Measurements from ENCODE around the gene ZNF524.

DNA sequence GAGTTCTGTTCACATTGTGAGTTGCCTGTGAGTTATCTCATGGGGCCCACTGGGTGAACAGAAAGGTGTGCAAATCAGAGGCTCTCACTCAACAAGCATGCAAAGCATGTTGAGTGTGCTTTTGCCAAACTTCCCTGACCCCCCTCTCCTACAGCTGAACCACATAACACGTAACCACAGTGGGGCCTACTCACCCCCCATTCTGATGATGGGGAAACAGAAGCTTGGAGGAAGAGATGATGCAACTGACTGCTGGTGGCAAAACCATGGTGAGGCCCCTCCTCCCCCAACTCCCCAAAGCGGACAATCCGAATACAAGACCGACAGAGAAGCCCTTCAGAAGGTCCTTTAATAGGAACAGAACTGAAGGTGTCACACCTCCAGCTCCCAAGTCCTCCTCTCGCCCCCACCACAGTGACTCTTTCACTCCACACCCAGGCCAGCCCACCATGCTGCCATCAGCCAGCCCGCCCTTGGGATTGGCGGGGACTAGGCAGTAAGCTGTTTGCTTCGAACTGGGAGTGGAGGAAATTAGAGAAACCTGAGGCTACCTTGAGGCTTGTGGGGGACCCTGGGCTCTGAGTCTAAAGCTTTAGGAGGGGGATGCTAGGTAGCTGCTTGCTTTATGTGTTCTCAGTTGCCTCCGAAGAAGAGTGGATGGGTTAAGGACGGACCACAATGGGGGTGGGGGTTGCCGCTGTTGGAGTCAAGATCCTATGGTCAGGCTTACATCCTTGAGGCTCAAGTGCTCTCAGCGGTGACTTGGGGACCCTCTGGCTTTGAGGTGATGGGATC is 20.5 kb downstream of the ZNF524 start:
- TF ChIP-seq, protein P1, sequence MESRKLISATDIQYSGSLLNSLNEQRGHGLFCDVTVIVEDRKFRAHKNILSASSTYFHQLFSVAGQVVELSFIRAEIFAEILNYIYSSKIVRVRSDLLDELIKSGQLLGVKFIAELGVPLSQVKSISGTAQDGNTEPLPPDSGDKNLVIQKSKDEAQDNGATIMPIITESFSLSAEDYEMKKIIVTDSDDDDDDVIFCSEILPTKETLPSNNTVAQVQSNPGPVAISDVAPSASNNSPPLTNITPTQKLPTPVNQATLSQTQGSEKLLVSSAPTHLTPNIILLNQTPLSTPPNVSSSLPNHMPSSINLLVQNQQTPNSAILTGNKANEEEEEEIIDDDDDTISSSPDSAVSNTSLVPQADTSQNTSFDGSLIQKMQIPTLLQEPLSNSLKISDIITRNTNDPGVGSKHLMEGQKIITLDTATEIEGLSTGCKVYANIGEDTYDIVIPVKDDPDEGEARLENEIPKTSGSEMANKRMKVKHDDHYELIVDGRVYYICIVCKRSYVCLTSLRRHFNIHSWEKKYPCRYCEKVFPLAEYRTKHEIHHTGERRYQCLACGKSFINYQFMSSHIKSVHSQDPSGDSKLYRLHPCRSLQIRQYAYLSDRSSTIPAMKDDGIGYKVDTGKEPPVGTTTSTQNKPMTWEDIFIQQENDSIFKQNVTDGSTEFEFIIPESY (IDR thresholded peaks at IDR 0.05; ENCODE audit: borderline replicate concordance, low read depth) = no peak
- TF ChIP-seq EZH2phosphoT487 (IDR thresholded peaks at IDR 0.05; ENCODE audit: borderline replicate concordance, low read depth) = no peak
- no peak for TF ChIP-seq EP300 (IDR thresholded peaks at IDR 0.05; ENCODE audit: borderline replicate concordance in 1 of 2, low read depth in 1 of 2, low read length in 1 of 2)
- TF ChIP-seq, protein P2, sequence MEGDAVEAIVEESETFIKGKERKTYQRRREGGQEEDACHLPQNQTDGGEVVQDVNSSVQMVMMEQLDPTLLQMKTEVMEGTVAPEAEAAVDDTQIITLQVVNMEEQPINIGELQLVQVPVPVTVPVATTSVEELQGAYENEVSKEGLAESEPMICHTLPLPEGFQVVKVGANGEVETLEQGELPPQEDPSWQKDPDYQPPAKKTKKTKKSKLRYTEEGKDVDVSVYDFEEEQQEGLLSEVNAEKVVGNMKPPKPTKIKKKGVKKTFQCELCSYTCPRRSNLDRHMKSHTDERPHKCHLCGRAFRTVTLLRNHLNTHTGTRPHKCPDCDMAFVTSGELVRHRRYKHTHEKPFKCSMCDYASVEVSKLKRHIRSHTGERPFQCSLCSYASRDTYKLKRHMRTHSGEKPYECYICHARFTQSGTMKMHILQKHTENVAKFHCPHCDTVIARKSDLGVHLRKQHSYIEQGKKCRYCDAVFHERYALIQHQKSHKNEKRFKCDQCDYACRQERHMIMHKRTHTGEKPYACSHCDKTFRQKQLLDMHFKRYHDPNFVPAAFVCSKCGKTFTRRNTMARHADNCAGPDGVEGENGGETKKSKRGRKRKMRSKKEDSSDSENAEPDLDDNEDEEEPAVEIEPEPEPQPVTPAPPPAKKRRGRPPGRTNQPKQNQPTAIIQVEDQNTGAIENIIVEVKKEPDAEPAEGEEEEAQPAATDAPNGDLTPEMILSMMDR (IDR thresholded peaks at IDR 0.05) = no peak
- no peak for TF ChIP-seq JUND (IDR thresholded peaks at IDR 0.05)
- TF ChIP-seq TAF1 (IDR thresholded peaks at IDR 0.05; ENCODE audit: borderline replicate concordance, low read depth, low read length) = no peak
